Measurements from ENCODE around the gene SMIM26. TPM values are rescaled to one million over a fixed set of nuclear protein-coding genes. Genes with fewer than 3 reads are reported as not detected.

SMIM26 gene
- total RNA-seq, 1 donor from 2014 or later, result 35.7 TPM

DNA sequence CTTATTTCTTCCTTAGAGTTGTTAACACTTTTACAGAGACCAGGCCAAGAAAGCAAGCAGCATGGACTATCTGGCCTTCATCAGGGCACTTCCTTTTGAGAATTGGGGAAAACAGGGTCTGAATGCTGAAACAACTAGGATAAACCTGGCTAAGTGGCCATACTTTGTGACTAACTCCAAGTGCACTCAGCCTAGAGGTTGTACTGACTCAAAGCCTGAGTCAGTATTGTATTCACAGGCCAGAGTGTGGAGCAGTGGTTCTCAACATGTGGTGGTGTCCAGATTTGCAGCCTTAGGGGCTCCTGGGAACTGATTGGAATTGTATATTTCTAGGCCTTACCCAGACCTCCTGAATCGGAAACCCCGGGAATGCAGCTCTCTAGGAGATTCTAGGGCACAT, 39.4 kb upstream of the SMIM26 start:
- Mint-ChIP-seq H3K36me3 (ENCODE audit: unreplicated experiment) (no peaks in the 10 kb centered on the region), H3K4me3 (ENCODE audit: unreplicated experiment) (no peak overlapping the region), H3K4me1 (ENCODE audit: low read depth, unreplicated experiment) (no peaks in the 10 kb centered on the region), H3K27me3 (ENCODE audit: unreplicated experiment) (no peaks in the 10 kb centered on the region), H3K9me3 (ENCODE audit: unreplicated experiment) (no peaks in the 10 kb centered on the region), H3K27ac (ENCODE audit: unreplicated experiment) (no peak overlapping the region)
- TF ChIP-seq, protein P1, sequence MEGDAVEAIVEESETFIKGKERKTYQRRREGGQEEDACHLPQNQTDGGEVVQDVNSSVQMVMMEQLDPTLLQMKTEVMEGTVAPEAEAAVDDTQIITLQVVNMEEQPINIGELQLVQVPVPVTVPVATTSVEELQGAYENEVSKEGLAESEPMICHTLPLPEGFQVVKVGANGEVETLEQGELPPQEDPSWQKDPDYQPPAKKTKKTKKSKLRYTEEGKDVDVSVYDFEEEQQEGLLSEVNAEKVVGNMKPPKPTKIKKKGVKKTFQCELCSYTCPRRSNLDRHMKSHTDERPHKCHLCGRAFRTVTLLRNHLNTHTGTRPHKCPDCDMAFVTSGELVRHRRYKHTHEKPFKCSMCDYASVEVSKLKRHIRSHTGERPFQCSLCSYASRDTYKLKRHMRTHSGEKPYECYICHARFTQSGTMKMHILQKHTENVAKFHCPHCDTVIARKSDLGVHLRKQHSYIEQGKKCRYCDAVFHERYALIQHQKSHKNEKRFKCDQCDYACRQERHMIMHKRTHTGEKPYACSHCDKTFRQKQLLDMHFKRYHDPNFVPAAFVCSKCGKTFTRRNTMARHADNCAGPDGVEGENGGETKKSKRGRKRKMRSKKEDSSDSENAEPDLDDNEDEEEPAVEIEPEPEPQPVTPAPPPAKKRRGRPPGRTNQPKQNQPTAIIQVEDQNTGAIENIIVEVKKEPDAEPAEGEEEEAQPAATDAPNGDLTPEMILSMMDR (IDR thresholded peaks at IDR 0.05; ENCODE audit: partially characterized antibody, unreplicated experiment), result no peak
- no peak for DNase-seq

DNA sequence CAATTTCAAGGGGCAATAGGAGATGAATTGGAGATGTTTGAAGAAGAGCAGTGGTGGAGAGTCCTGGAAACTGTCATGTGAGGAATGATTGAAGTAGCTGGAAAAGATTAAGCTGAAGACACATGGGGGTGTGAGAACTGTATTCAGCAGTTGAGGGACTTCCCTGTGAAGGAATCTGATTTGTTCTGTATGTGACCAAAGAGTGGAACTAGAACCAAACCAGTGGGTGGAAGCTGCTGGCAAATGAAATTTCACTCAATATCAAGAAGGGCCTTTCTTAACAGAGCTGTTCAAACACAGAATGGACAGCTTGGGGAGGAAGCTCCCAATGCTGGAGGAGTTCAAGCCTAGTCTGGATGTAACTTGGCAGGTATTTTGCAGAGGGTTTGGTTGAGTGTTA, 38.2 kb upstream of the SMIM26 start:
- Mint-ChIP-seq H3K27ac (ENCODE audit: unreplicated experiment) (no peak overlapping the region), H3K36me3 (ENCODE audit: unreplicated experiment) (no peaks in the 10 kb centered on the region), H3K4me3 (ENCODE audit: unreplicated experiment) (no peak overlapping the region), H3K9me3 (ENCODE audit: unreplicated experiment) (no peaks in the 10 kb centered on the region), H3K4me1 (ENCODE audit: low read depth, unreplicated experiment) (no peaks in the 10 kb centered on the region), H3K27me3 (ENCODE audit: unreplicated experiment) (no peaks in the 10 kb centered on the region)
- TF ChIP-seq, protein P1 (IDR thresholded peaks at IDR 0.05; ENCODE audit: partially characterized antibody, unreplicated experiment), result no peak
- no peak for DNase-seq

DNA sequence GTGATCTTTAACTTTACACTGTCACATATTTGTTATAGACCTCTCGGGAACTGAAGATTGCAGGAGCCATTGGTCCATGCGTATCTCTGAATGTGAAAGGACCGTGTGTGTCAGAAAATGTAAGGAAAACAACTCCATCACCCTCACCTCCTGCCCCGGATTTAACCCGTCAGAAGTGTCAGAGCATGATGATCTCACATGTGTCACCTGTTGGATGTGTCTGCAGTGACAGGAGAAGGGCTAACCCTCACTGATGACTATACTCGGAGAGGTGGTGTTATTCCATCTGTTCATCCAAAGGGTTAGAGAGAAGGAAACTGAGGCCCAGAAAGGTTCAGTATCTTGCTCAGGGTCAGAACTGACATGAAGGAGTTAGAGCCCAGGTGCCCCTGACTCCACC, 34.6 kb upstream of the SMIM26 start:
- H3K4me3 Mint-ChIP-seq (ENCODE audit: unreplicated experiment), result no peak overlapping the region
- peaks cover under 1% of the 10 kb centered on the region for H3K27me3 Mint-ChIP-seq (ENCODE audit: unreplicated experiment)
- no peak for DNase-seq
- no peaks in the 10 kb centered on the region for H3K4me1 Mint-ChIP-seq (ENCODE audit: low read depth, unreplicated experiment)
- no peaks in the 10 kb centered on the region for H3K36me3 Mint-ChIP-seq (ENCODE audit: unreplicated experiment)
- TF ChIP-seq, protein P1 (IDR thresholded peaks at IDR 0.05; ENCODE audit: partially characterized antibody, unreplicated experiment), result no peak
- H3K27ac Mint-ChIP-seq (ENCODE audit: unreplicated experiment), result no peak overlapping the region
- H3K9me3 Mint-ChIP-seq (ENCODE audit: unreplicated experiment), result peaks cover 2% of the 10 kb centered on the region

DNA sequence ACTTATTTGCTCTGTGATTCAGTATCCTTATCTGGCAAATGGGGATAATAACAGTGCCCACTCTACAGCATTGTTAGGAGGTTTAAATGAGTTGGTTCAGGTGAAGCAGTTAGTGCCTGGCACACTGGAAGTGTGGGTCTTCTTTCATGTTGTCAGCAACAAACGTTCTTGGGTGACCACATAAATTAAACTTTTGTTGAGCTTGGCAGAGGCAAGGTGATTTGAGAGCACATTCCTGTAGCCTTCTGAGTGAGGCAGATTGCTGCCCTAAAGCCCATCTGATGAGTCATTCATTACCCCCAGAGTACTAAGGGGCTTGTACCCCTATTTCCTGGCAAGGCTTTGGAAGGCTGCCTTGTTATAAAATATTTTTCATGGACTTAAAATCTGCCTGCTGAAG, 33.7 kb upstream of the SMIM26 start:
- Mint-ChIP-seq H3K27me3 (ENCODE audit: unreplicated experiment) (peaks cover 2% of the 10 kb centered on the region), H3K4me3 (ENCODE audit: unreplicated experiment) (no peak overlapping the region), H3K36me3 (ENCODE audit: unreplicated experiment) (no peaks in the 10 kb centered on the region), H3K27ac (ENCODE audit: unreplicated experiment) (no peak overlapping the region), H3K4me1 (ENCODE audit: low read depth, unreplicated experiment) (no peaks in the 10 kb centered on the region), H3K9me3 (ENCODE audit: unreplicated experiment) (peaks cover 2% of the 10 kb centered on the region)
- DNase-seq, result no peak
- TF ChIP-seq, protein P1 (IDR thresholded peaks at IDR 0.05; ENCODE audit: partially characterized antibody, unreplicated experiment), result no peak

DNA sequence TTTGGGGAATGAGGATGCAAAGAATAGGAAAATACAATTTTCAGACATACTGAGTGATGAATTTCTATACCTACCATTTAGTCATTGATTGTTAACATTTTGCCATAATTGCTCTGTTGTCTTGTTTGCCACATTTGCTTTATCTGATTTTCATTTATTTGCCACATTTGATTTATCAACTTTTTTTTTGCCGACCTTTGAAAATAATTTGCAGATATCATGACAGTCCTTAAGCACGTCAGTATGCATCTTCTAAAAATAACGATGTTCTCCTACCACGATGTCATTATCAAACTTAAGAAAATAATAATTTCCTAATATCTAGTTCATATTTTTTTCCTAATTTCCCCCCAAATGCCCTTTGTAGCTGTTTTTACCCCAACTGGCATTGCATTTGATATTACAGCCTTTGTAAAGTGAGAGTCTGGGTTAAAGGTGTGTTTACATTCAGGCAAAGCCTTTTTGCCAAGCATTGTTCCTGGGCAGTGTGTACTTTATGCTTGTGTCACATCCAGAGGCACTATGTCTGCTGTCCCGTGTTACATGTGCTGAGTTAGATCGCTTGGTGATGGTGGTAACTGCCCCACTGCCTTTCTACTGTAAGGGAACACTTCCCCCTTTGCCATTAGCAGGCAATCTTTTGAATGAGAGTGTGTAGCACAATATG, 33.1 kb upstream of the SMIM26 start:
- Mint-ChIP-seq H3K27ac (ENCODE audit: unreplicated experiment) (no peak overlapping the region), H3K9me3 (ENCODE audit: unreplicated experiment) (peaks cover 2% of the 10 kb centered on the region), H3K4me1 (ENCODE audit: low read depth, unreplicated experiment) (no peaks in the 10 kb centered on the region), H3K36me3 (ENCODE audit: unreplicated experiment) (no peaks in the 10 kb centered on the region), H3K4me3 (ENCODE audit: unreplicated experiment) (no peak overlapping the region), H3K27me3 (ENCODE audit: unreplicated experiment) (peaks cover 2% of the 10 kb centered on the region)
- TF ChIP-seq, protein P1 (IDR thresholded peaks at IDR 0.05; ENCODE audit: partially characterized antibody, unreplicated experiment), result no peak
- no peak for DNase-seq
